Astrocyte (in vitro differentiated cells and primary cell): Measurements from ENCODE around the gene SH2D4B. TPM values are rescaled to one million over a fixed set of nuclear protein-coding genes. Genes with fewer than 3 reads are reported as not detected.
A peak's percentile ranks its signal among the peaks of the same experiment; 100 is the strongest.

Experiments used
- DNase-seq: peaks from one replicate; pipeline ENCODE4 v3.0.0-alpha.2; 2010; ENCODE audit warnings: low read depth
- FAIRE-seq: peaks from 2 replicates; lab custom pipeline; 2011; peaks lifted over from hg19 to GRCh38; lab: Jason Lieb, UNC
- H2AFZ ChIP-seq: 2 replicates; pipeline ENCODE4 v1.6.0; 2012; ENCODE audit warnings: low read depth, low read length, inconsistent platforms
- H3K27ac ChIP-seq: 2 replicates; pipeline ENCODE4 v1.5.1; 2011; ENCODE audit warnings: low read depth, low read length, inconsistent platforms
- H3K27me3 ChIP-seq: 2 replicates; pipeline ENCODE4 v1.6.0; 2011; ENCODE audit warnings: low read length, inconsistent platforms; ENCODE audit not compliant: insufficient read depth
- H3K36me3 ChIP-seq: 2 replicates; pipeline ENCODE4 v1.5.1; 2011; ENCODE audit warnings: low read length, inconsistent platforms; ENCODE audit not compliant: insufficient read depth
- H3K4me1 ChIP-seq: 2 replicates; pipeline ENCODE4 v1.5.1; 2011; ENCODE audit warnings: low read length, inconsistent platforms; ENCODE audit not compliant: insufficient read depth
- H3K4me2 ChIP-seq: 2 replicates; pipeline ENCODE4 v1.6.0; 2012; ENCODE audit warnings: low read length, inconsistent platforms
- H3K4me3 ChIP-seq: 2 replicates; pipeline ENCODE4 v1.5.1; 2011; ENCODE audit warnings: low read depth, mild to moderate bottlenecking, low read length, inconsistent platforms; ENCODE audit not compliant: insufficient read depth
- H3K79me2 ChIP-seq: 2 replicates; pipeline ENCODE4 v1.6.0; 2012; ENCODE audit warnings: mild to moderate bottlenecking, low read length, inconsistent platforms; ENCODE audit not compliant: insufficient read depth
- H3K9ac ChIP-seq: 2 replicates; pipeline ENCODE4 v1.6.0; 2012; ENCODE audit warnings: mild to moderate bottlenecking, low read length, inconsistent platforms
- H3K9me3 ChIP-seq: 2 replicates; pipeline ENCODE4 v1.5.1; 2012; ENCODE audit warnings: low read depth, mild to moderate bottlenecking, low read length, inconsistent platforms; ENCODE audit not compliant: insufficient read depth
- H4K20me1 ChIP-seq: 2 replicates; pipeline ENCODE4 v1.6.0; 2012; ENCODE audit warnings: low read length, inconsistent platforms; ENCODE audit not compliant: insufficient read depth
- H3K27ac Mint-ChIP-seq: one replicate; pipeline ENCODE4 v1.8.0; 2021; ENCODE audit warnings: mild to moderate bottlenecking, mixed read lengths; ENCODE audit not compliant: unreplicated experiment
- H3K27me3 Mint-ChIP-seq: one replicate; pipeline ENCODE4 v1.8.0; 2021; ENCODE audit warnings: low read depth, mixed read lengths; ENCODE audit not compliant: unreplicated experiment
- H3K36me3 Mint-ChIP-seq: one replicate; pipeline ENCODE4 v1.8.0; 2021; ENCODE audit warnings: low read depth, mixed read lengths; ENCODE audit not compliant: unreplicated experiment
- H3K4me1 Mint-ChIP-seq: one replicate; pipeline ENCODE4 v1.8.0; 2021; ENCODE audit warnings: low read depth, mixed read lengths; ENCODE audit not compliant: unreplicated experiment
- H3K4me3 Mint-ChIP-seq: one replicate; pipeline ENCODE4 v1.8.0; 2021; ENCODE audit warnings: mild to moderate bottlenecking, moderate library complexity, mixed read lengths; ENCODE audit not compliant: unreplicated experiment
- H3K9me3 Mint-ChIP-seq: one replicate; pipeline ENCODE4 v1.8.0; 2021; ENCODE audit warnings: mild to moderate bottlenecking, mixed read lengths; ENCODE audit not compliant: unreplicated experiment
- EZH2 ChIP-seq: IDR thresholded peaks from 2 replicates; pipeline ENCODE4 v1.6.1; 2012; ENCODE audit warnings: mild to moderate bottlenecking, low read length, inconsistent platforms; ENCODE audit not compliant: insufficient read depth
- total RNA-seq: library from RNA; stranded (reverse); gene quantifications from 2 replicates; pipeline ENCODE4 v1.2.1, GENCODE V29; 2021
- TF ChIP-seq, protein P1 (sequence below): IDR thresholded peaks from 2 replicates; pipeline ENCODE4 v1.5.1; 2011; ENCODE audit warnings: low read depth, mild to moderate bottlenecking, inconsistent platforms, low read length, moderate library complexity; ENCODE audit not compliant: insufficient read depth

SH2D4B gene
- total RNA-seq, 1 donor from 2014 or later: 0.07 TPM

DNA sequence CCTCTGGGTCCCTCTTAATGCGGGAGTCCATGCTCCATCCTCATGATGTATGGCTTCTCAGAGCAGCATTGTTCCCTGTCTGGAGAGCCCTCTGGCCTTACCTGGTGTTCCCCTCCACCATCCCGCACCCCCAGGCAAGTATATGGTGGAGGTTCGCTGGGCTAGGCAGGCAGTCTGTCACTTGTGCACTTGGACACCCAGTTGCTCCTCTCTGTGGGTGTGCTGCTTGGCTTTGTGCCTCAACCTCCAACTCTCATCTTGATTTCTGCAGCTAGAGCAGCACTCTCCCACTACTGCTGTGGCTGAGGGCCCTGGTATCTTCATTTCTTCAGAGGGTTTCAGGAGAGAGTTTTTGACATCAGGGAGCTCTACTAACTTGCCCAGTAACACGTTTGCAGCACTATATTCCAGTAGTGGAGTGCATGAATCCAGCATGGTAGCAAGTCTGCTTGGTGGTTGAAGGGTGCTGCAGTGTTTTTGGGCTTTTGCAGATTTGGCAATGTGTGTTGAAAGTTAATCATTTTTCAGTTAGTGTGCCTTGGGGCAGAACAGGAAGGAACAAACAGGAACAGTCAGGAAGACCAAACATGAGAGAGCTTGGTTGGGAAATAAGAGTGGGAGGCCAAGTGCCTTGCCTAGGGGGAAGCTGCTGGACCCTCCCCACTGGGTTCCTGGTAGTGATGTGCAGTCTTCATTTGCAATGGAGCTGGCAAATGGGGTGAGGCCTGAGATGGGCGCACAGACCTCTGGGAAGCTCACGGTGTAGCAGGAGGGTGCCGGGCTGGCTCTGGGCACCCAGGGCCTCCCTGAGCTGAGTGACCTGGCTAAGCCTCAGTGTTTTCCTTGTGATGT, 46.2 kb upstream of the SH2D4B start:
- no peak overlapping the region for H3K4me2 ChIP-seq
- H3K36me3 ChIP-seq: peaks cover 22% of the 10 kb centered on the region
- no peak for FAIRE-seq

DNA sequence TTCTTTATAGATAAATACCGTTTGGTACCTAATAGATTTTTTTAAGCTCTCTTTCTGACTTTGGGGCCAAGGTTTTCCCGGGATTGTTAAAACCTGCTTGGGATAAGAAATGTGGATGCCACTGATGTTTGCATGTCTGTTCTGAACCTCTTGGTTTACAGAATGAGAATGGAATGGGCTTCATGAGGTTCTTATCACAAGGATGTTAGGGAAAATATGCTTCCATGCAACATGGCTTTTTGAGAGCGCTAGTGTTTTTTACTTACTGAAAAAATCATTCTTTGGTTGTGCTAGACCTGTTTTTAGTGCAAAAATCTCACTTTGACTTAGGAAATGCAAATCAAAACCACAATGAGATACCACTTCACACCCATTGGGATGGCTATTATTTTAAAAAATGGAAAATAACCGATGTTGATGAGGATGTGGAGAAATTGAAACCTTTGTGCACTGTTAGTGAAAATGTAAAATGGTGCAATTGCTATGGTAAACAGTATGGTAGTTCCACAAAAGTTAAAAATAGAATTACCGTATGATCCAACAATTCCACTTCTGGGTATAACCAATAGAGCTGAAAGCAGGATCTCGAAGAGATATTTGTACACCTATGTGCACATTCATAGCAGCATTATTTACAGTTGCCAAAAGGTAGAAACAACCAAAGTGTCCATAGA, 44.7 kb upstream of the SH2D4B start:
- Mint-ChIP-seq H3K27me3 (no peaks in the 10 kb centered on the region), H3K36me3 (peaks cover 28% of the 10 kb centered on the region), H3K27ac (no peak overlapping the region), H3K9me3 (peaks cover 2% of the 10 kb centered on the region), H3K4me3 (no peak overlapping the region), H3K4me1 (peaks cover 38% of the 10 kb centered on the region)
- Histone ChIP-seq H4K20me1 (peaks cover 67% of the 10 kb centered on the region), H3K9ac (peak overlapping the region; percentile 6), H3K27ac (peak overlapping the region; percentile 47), H3K27me3 (no peaks in the 10 kb centered on the region), H2AFZ (no peak overlapping the region), H3K4me2 (peak overlapping the region; percentile 34), H3K9me3 (no peaks in the 10 kb centered on the region), H3K36me3 (peaks cover 22% of the 10 kb centered on the region), H3K4me1 (peaks cover 20% of the 10 kb centered on the region), H3K79me2 (peaks cover 96% of the 10 kb centered on the region), H3K4me3 (no peak overlapping the region)
- TF ChIP-seq, protein P1, sequence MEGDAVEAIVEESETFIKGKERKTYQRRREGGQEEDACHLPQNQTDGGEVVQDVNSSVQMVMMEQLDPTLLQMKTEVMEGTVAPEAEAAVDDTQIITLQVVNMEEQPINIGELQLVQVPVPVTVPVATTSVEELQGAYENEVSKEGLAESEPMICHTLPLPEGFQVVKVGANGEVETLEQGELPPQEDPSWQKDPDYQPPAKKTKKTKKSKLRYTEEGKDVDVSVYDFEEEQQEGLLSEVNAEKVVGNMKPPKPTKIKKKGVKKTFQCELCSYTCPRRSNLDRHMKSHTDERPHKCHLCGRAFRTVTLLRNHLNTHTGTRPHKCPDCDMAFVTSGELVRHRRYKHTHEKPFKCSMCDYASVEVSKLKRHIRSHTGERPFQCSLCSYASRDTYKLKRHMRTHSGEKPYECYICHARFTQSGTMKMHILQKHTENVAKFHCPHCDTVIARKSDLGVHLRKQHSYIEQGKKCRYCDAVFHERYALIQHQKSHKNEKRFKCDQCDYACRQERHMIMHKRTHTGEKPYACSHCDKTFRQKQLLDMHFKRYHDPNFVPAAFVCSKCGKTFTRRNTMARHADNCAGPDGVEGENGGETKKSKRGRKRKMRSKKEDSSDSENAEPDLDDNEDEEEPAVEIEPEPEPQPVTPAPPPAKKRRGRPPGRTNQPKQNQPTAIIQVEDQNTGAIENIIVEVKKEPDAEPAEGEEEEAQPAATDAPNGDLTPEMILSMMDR: no peak
- DNase-seq (peak; percentile 28), FAIRE-seq (no peak)

More for the DNA sequence above, 46.2 kb upstream of the SH2D4B start:
- Mint-ChIP-seq H3K4me3 (no peak overlapping the region), H3K27me3 (no peaks in the 10 kb centered on the region), H3K9me3 (peaks cover 2% of the 10 kb centered on the region), H3K36me3 (peaks cover 28% of the 10 kb centered on the region), H3K4me1 (peaks cover 45% of the 10 kb centered on the region), H3K27ac (no peak overlapping the region)
- Histone ChIP-seq H3K4me3 (no peak overlapping the region), H3K9me3 (no peaks in the 10 kb centered on the region), H3K27me3 (no peaks in the 10 kb centered on the region), H3K27ac (no peak overlapping the region), H3K79me2 (peaks cover 96% of the 10 kb centered on the region), H2AFZ (no peak overlapping the region), H4K20me1 (peaks cover 72% of the 10 kb centered on the region), H3K4me1 (peaks cover 9% of the 10 kb centered on the region), H3K9ac (no peak overlapping the region)
- DNase-seq: no peak
- TF ChIP-seq, protein P1: no peak
- TF ChIP-seq EZH2: no peak
